C4-2B (cell line): ENCODE results near the gene PKMYT1.

Experiments used
- H3K27ac ChIP-seq: fragments of 450-650 bp; 2 replicates; pipeline ENCODE4 v1.5.1; 2017
- ZFX ChIP-seq: fragments of 450-650 bp; IDR thresholded peaks from 2 replicates; pipeline ENCODE4 v1.6.1; 2017
- TF ChIP-seq, protein P1 (sequence below): fragments of 450-650 bp; conservative IDR thresholded peaks from 2 replicates; pipeline ENCODE4 v1.5.1; 2017; ENCODE audit warnings: mild to moderate bottlenecking

PKMYT1 gene

DNA sequence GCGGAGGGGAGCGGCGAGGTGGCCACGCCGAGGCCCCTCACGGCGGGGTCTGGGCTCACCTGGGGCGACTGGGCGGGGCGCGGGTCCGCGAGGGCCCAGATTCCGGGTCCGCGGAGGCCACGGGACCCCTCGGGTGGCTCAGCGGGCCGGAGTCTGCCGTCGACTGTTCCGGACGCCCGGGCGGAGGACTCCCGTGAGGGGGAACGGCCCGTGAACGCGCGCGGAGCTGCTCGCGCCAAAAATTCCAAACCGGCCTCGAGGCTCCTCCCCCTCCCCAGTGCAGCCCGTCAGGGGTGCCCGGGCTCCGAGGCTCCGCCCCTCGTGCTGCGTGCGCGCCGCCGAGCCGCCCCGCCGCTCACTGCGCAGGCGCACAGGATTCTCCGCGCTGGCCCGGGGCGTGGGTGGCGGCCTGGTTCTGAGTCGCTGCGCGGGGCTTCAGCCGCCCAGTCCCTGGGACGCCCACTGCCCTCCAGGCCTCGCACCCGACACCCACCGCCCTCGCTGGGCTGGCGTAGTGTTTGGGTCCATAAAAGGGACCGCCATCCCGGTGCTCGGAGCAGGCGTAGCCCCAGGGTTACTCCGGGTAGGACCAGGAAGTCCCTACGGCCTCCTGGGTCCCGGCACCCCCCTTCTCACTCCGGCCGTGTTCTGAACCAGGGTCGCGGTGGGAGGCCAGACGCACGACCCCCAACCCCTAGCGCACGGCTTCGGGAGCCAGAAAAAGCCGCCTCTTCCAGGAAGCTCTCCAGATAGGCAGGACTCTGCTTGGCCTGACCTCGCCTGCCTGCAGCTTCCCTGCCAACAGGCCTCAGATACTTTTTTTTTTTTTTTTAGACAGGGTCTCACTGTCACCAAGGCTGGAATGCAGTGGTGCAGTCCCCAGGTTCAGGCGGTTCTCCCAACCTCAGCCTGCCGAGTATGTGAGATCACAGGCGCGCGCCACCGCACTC lies at the start of gene PKMYT1:
Gene PKMYT1 (minus strand): TSS at position 220 of the 950 bp plus-strand sequence. CDS start 789 bp downstream, outside the sequence.
- TF ChIP-seq ZFX: peak; percentile 80; the same call in 1 of the 2 replicates
- TF ChIP-seq, protein P1, sequence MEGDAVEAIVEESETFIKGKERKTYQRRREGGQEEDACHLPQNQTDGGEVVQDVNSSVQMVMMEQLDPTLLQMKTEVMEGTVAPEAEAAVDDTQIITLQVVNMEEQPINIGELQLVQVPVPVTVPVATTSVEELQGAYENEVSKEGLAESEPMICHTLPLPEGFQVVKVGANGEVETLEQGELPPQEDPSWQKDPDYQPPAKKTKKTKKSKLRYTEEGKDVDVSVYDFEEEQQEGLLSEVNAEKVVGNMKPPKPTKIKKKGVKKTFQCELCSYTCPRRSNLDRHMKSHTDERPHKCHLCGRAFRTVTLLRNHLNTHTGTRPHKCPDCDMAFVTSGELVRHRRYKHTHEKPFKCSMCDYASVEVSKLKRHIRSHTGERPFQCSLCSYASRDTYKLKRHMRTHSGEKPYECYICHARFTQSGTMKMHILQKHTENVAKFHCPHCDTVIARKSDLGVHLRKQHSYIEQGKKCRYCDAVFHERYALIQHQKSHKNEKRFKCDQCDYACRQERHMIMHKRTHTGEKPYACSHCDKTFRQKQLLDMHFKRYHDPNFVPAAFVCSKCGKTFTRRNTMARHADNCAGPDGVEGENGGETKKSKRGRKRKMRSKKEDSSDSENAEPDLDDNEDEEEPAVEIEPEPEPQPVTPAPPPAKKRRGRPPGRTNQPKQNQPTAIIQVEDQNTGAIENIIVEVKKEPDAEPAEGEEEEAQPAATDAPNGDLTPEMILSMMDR: no peak
- peak within 1 kb of the TSS; percentile 94 for H3K27ac ChIP-seq

DNA sequence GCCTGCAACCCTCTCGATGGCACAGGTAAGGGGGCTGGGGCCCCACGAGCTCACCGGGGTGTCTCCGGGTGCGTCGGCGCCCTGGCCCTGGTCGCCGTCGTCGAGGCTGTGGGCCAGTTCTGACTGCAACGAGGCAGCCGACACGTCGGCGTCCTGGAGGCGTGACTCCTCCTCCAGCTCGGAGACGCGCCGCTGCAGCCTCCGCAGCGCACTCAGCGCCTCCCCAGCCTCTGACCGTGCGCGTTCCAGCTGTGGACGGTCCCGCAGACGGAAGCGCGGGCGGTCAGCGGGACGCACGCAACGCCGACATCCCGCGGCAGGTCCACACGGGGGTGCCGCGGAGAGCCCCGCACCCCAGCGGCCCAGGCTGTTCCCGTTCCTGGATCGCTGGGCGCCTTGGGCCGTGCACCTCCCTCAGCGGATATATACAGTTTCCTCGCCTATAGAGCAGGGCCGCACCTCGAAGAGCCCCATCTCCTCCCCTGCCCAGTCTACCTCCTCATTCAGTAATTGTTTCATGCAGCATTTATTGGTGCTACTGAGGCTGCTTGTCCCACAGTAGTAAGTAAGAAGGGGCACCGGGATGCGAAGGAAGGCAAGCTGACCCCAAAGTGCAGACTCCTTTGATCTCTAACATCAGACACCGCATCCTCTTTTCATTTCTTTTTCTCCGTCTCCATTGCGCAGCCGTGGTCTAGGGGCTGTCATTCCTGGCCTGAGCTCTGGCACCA lies 49.4 kb upstream of the PKMYT1 start:
- TF ChIP-seq, protein P1: no peak
- TF ChIP-seq ZFX: no peak
- no peak overlapping the region for H3K27ac ChIP-seq

DNA sequence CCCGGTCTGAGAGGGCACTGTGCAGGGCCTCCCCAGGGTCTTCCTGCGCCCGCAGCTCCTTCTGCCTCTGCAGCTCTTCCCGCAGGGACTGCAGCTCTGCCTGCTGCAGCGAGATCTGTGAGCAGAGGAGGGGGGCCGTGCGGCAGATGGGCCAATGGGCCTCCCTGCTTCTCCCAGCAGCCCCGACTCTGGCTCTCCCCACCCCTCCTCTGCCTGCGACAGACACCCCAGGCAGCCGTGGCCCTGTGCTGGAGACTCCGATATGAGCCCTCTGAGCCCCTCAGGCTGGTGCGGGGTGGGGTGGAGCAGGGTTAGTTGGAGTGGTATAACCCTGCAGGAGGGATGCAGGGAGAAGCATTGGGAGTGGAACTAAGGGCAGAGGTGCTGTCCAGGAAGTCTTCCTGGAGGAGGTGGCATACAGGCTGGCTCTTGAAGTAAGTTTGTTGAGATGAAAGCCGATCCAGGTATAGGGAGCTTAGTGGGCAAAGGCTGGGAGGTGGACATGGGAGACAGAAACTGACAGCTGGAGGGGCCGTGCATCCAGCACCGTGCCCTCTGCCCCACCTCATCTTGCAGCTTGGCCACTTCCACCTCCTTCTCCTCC lies 48.6 kb upstream of the PKMYT1 start:
- TF ChIP-seq ZFX: no peak
- TF ChIP-seq, protein P1: no peak
- peak overlapping the region; percentile 43; the same call in 1 of the 2 replicates for H3K27ac ChIP-seq

DNA sequence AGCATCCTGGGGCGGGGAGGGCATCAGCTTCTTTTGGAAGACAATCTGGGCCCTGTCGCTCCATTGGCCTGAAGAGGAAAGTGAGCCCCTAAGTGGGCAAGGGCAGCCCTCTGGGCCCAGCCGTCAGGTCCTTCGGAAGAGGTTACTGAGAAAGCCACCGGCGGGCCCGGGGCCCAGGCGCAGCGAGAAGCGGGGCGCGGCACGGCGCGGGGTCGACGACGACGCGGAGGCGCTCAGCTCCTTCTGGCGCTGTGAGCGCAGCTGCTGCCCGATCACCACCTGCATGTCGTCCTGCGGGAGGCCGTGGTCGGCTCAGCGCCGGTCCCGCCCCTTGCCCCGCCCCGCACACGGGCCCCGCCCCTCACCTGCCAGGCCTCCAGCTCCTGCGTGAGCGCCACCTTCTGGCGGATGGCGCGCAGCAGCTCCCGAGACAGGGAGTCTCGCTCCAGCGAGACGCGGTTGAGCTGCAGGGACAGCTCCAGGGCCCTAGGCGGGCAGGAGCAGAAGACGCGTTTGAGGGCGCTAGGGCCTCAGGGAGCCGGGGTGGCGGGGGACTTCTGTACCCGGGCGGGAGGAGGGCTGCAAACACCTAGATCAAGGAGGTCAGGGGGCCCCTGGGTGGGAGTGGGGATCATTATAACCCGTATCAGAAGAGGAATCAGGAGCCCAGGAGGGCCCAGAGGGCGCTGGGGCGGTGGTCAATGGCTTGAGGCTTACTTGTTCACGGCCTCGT lies 47.9 kb upstream of the PKMYT1 start:
- TF ChIP-seq, protein P1: peak; percentile 97
- no peak for TF ChIP-seq ZFX
- H3K27ac ChIP-seq: peak overlapping the region; percentile 43

DNA sequence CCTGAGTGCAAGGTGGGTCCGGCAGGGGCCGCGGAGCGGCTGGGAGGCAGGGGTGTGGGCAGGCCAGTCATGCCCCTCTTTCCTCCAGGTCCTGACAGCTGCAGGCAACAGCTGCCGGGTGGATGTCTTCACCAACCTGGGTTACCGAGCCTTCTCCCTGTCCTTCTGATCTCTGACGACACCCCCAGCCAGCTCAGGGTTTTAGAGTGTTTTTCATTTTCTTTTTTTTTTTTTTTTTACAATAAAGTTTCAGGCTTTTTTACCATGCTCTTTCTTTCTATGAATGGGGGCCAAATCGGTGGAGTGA lies 47.2 kb upstream of the PKMYT1 start:
- TF ChIP-seq, protein P1: no peak
- TF ChIP-seq ZFX: no peak
- H3K27ac ChIP-seq: no peak overlapping the region; the same call in 1 of the 2 replicates

DNA sequence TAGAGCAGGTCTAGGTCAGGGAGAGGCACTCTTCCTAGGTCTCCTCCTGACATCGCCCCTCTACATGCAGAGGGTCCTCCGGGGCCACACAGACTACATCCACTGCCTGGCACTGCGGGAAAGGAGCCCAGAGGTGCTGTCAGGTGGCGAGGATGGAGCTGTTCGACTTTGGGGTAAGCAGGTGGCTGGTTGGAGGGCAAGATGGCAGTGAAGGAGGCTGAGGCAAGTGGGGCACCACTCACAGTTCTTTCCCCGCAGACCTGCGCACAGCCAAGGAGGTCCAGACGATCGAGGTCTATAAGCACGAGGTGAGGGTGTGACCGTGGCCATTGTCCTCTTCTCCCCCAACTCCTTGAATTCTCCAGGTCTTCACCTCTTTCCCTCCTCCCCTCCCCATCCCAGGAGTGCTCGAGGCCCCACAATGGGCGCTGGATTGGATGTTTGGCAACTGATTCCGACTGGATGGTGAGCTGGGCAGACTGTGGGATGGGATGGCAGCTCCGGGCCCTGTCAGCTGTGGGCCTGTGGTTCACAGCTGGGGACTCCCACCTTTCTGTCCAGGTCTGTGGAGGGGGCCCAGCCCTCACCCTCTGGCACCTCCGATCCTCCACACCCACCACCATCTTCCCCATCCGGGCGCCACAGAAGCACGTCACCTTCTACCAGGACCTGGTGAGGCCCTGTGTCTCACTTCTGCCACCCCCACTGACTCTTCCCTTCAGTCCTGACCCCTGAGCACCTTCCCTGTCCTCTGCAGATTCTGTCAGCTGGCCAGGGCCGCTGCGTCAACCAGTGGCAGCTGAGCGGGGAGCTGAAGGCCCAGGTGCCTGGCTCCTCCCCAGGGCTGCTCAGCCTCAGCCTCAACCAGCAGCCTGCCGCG lies 46.6 kb upstream of the PKMYT1 start:
- no peak overlapping the region for H3K27ac ChIP-seq

More for the DNA sequence above, 46.6 kb upstream of the PKMYT1 start:
- TF ChIP-seq, protein P1: no peak
- TF ChIP-seq ZFX: no peak
